SU-DHL-6 (cell line): ENCODE results near the gene GINS2.

Experiments
- CTCF ChIP-seq: fragments of 200-600 bp; sonication (generic); IDR thresholded peaks from one replicate; pipeline ENCODE4 v1.5.1; 2017; ENCODE audit warnings: antibody characterized with exemption, mild to moderate bottlenecking, low read length, moderate library complexity; ENCODE audit not compliant: insufficient read depth, poor library complexity, severe bottlenecking
- EZH2phosphoT487 ChIP-seq: fragments of 200-600 bp; sonication (generic), shearing (Covaris generic); conservative IDR thresholded peaks from 2 replicates; pipeline ENCODE4 v1.6.1; 2018; ENCODE audit warnings: mild to moderate bottlenecking, antibody characterized with exemption, low read length, moderate library complexity, mixed read lengths

GRCh38 chr16:85636234-85636812 lies 52.4 kb downstream of the GINS2 start:
- TF ChIP-seq CTCF (no peak), EZH2phosphoT487 (no peak)
